Neural progenitor cell (in vitro differentiated cells): Measurements from ENCODE around the gene SYNGR2. TPM values are rescaled to one million over a fixed set of nuclear protein-coding genes. Genes with fewer than 3 reads are reported as not detected.

Experiments used
- DNase-seq: peaks from one replicate; pipeline ENCODE4 v3.0.0-alpha.2; 2016; ENCODE audit warnings: low spot score
- H2AFZ ChIP-seq: fragments of 200-600 bp; sonication (generic); replicated peaks from 2 replicates; pipeline ENCODE4 v1.6.1; 2016; ENCODE audit warnings: antibody characterized with exemption
- H3F3A ChIP-seq: fragments of 200-600 bp; sonication (generic); 2 replicates; pipeline ENCODE4 v1.6.1; 2016; ENCODE audit warnings: antibody characterized with exemption, low read depth
- H3K27ac ChIP-seq: fragments of 200-600 bp; sonication (generic); 2 replicates; pipeline ENCODE4 v1.5.1; 2016; ENCODE audit warnings: mild to moderate bottlenecking
- H3K27me3 ChIP-seq: fragments of 200-600 bp; sonication (generic); 2 replicates; pipeline ENCODE4 v1.6.1; 2016; ENCODE audit warnings: mild to moderate bottlenecking, moderate library complexity
- H3K36me3 ChIP-seq: fragments of 200-600 bp; sonication (generic); 2 replicates; pipeline ENCODE4 v1.5.1; 2016
- H3K4me1 ChIP-seq: fragments of 200-600 bp; sonication (generic); 2 replicates; pipeline ENCODE4 v1.6.1; 2016; ENCODE audit warnings: mixed run types
- H3K4me2 ChIP-seq: fragments of 200-600 bp; sonication (generic); 2 replicates; pipeline ENCODE4 v1.6.1; 2016
- H3K4me3 ChIP-seq: fragments of 200-600 bp; sonication (generic); 2 replicates; pipeline ENCODE4 v1.5.1; 2016
- H3K79me2 ChIP-seq: fragments of 200-600 bp; sonication (generic); 2 replicates; pipeline ENCODE4 v1.6.1; 2016; ENCODE audit warnings: low read depth
- H3K9ac ChIP-seq: fragments of 200-600 bp; sonication (generic); 2 replicates; pipeline ENCODE4 v1.6.1; 2016
- H3K9me3 ChIP-seq: fragments of 200-600 bp; sonication (generic); 2 replicates; pipeline ENCODE4 v1.5.1; 2016; ENCODE audit warnings: low read depth
- H4K20me1 ChIP-seq: fragments of 200-600 bp; sonication (generic); 2 replicates; pipeline ENCODE4 v1.6.1; 2016; ENCODE audit warnings: low read depth
- H3K27ac Mint-ChIP-seq: 3 replicates; pipeline ENCODE4 v1.8.0; 2021; ENCODE audit warnings: mixed read lengths
- H3K27me3 Mint-ChIP-seq: 2 replicates; pipeline ENCODE4 v1.8.0; 2022; ENCODE audit warnings: low read depth, mild to moderate bottlenecking, inconsistent platforms, moderate library complexity, mixed read lengths; ENCODE audit not compliant: insufficient read depth
- H3K36me3 Mint-ChIP-seq: 3 replicates; pipeline ENCODE4 v1.8.0; 2021; ENCODE audit warnings: mixed read lengths
- H3K4me1 Mint-ChIP-seq: 3 replicates; pipeline ENCODE4 v1.8.0; 2021; ENCODE audit warnings: mixed read lengths
- H3K4me3 Mint-ChIP-seq: 3 replicates; pipeline ENCODE4 v1.8.0; 2021; ENCODE audit warnings: mild to moderate bottlenecking, moderate library complexity, mixed read lengths
- H3K9me3 Mint-ChIP-seq: 3 replicates; pipeline ENCODE4 v1.8.0; 2020; ENCODE audit warnings: mixed read lengths
- CTCF ChIP-seq: fragments of 200-600 bp; sonication (generic); IDR thresholded peaks from 2 replicates; pipeline ENCODE4 v1.5.1; 2017; ENCODE audit warnings: antibody characterized with exemption, mild to moderate bottlenecking
- EZH2 ChIP-seq: fragments of 200-600 bp; sonication (generic); IDR thresholded peaks from 2 replicates; pipeline ENCODE4 v1.6.1; 2017; ENCODE audit warnings: antibody characterized with exemption, mild to moderate bottlenecking, moderate library complexity
- EZH2phosphoT487 ChIP-seq: fragments of 200-600 bp; sonication (generic); IDR thresholded peaks from 2 replicates; pipeline ENCODE4 v1.6.1; 2017; ENCODE audit warnings: antibody characterized with exemption
- total RNA-seq: library from RNA; depleted of rRNA; stranded (reverse); fragments of >200 nt; gene quantifications from 2 replicates; pipeline ENCODE4 v1.2.3, GENCODE V29; 2015; ENCODE audit warnings: low replicate concordance

Gene SYNGR2
- total RNA-seq, 1 donor from 2014 or later: 6.2 TPM

- TF ChIP-seq EZH2 (no peak), CTCF (no peak), EZH2phosphoT487 (no peak)
- H3K9me3 ChIP-seq: no peaks in the 10 kb centered on the region
- peaks cover 40% of the 10 kb centered on the region for H4K20me1 ChIP-seq
- H2AFZ ChIP-seq: no peak overlapping the region
- peaks cover 27% of the 10 kb centered on the region for H3K4me1 ChIP-seq
- no peak for DNase-seq
- Mint-ChIP-seq H3K4me3 (peak overlapping the region; percentile 88), H3K9me3 (no peaks in the 10 kb centered on the region), H3K36me3 (peaks cover 28% of the 10 kb centered on the region), H3K4me1 (peaks cover 32% of the 10 kb centered on the region), H3K27me3 (peaks cover 6% of the 10 kb centered on the region), H3K27ac (no peak overlapping the region)
- no peaks in the 10 kb centered on the region for H3K27me3 ChIP-seq
- peak overlapping the region; percentile 97 for H3K4me2 ChIP-seq
- H3K27ac ChIP-seq: no peak overlapping the region
- H3K36me3 ChIP-seq: peaks cover 3% of the 10 kb centered on the region
- H3K79me2 ChIP-seq: peaks cover 80% of the 10 kb centered on the region
- H3K9ac ChIP-seq: no peak overlapping the region
- no peaks in the 10 kb centered on the region for H3F3A ChIP-seq
- H3K4me3 ChIP-seq: no peak overlapping the region
Measured at GRCh38 chr17:78184351-78184750, 16.0 kb downstream of the SYNGR2 start.

GRCh38 chr17:78184868-78185267, 16.5 kb downstream of the SYNGR2 start:
- Mint-ChIP-seq H3K36me3 (peaks cover 25% of the 10 kb centered on the region), H3K9me3 (no peaks in the 10 kb centered on the region), H3K27ac (peak overlapping the region; percentile 40), H3K4me1 (peaks cover 32% of the 10 kb centered on the region), H3K4me3 (peak overlapping the region; percentile 88), H3K27me3 (peaks cover 6% of the 10 kb centered on the region)
- peaks cover 40% of the 10 kb centered on the region for H4K20me1 ChIP-seq
- H3K79me2 ChIP-seq: peaks cover 86% of the 10 kb centered on the region
- peaks cover 3% of the 10 kb centered on the region for H3K36me3 ChIP-seq
- no peaks in the 10 kb centered on the region for H3K9me3 ChIP-seq
- peak overlapping the region; percentile 40 for H3K9ac ChIP-seq
- H3K27ac ChIP-seq: no peak overlapping the region
- H3K4me2 ChIP-seq: peak overlapping the region; percentile 97
- H3F3A ChIP-seq: no peaks in the 10 kb centered on the region
- no peaks in the 10 kb centered on the region for H3K27me3 ChIP-seq
- H3K4me3 ChIP-seq: peak overlapping the region; percentile 70
- peaks cover 27% of the 10 kb centered on the region for H3K4me1 ChIP-seq
- DNase-seq: no peak
- no peak overlapping the region for H2AFZ ChIP-seq
- TF ChIP-seq EZH2 (no peak), CTCF (no peak)

- DNase-seq: peak; percentile 42
- peak overlapping the region; percentile 70 for H3K4me3 ChIP-seq
- no peaks in the 10 kb centered on the region for H3K36me3 ChIP-seq
- peaks cover 10% of the 10 kb centered on the region for H3K27me3 Mint-ChIP-seq
- H3K4me2 ChIP-seq: peak overlapping the region; percentile 97
- peaks cover 40% of the 10 kb centered on the region for H4K20me1 ChIP-seq
- H3K9me3 ChIP-seq: no peaks in the 10 kb centered on the region
- H3K4me1 ChIP-seq: peaks cover 27% of the 10 kb centered on the region
- no peak overlapping the region for H3K27ac ChIP-seq
- H3K4me1 Mint-ChIP-seq: peaks cover 34% of the 10 kb centered on the region
- H3K9me3 Mint-ChIP-seq: no peaks in the 10 kb centered on the region
- no peak for TF ChIP-seq CTCF
- no peak for TF ChIP-seq EZH2phosphoT487
- no peak for TF ChIP-seq EZH2
- peak overlapping the region; percentile 60 for H3K27ac Mint-ChIP-seq
- H3K4me3 Mint-ChIP-seq: peak overlapping the region; percentile 88
- no peaks in the 10 kb centered on the region for H3K27me3 ChIP-seq
- H3K9ac ChIP-seq: peak overlapping the region; percentile 60
- peaks cover 23% of the 10 kb centered on the region for H3K36me3 Mint-ChIP-seq
- peaks cover 85% of the 10 kb centered on the region for H3K79me2 ChIP-seq
- H3F3A ChIP-seq: no peaks in the 10 kb centered on the region
- no peak overlapping the region for H2AFZ ChIP-seq
Measured at GRCh38 chr17:78185981-78186691, 17.8 kb downstream of the SYNGR2 start.
